Measurements from ENCODE around the gene CORO2B. TPM values are rescaled to one million over a fixed set of nuclear protein-coding genes. Genes with fewer than 3 reads are reported as not detected.
A peak's percentile ranks its signal among the peaks of the same experiment; 100 is the strongest.

The CORO2B gene
- total RNA-seq, 8 experiments from 2014 or later: 2.1 to 28.3 (median 16.4) TPM

GRCh38 chr15:68546318-68546717 lies 32.5 kb upstream of the CORO2B start:
- in situ Hi-C loops (cut with MboI; ENCODE audit: low pct_unique_long_range_greater_than_20kb in 2 of 9, low sequenced_read_pairs in 9 of 9, unreplicated experiment in 9 of 9): loop anchor here in 3 of 9 experiments (10.0 to 25.0 kb wide), 2 partner anchors 234 to 242 kb away; no protein-coding TSS in a partner anchor
- Histone ChIP-seq H3K4me1 (replicated peaks in 1 of 2) (peaks cover 0 to 2% of the 10 kb centered on the region in 2 donors), H3K27ac (no peak overlapping the region), H3K4me3 (no peak overlapping the region)
- ATAC-seq (replicated peaks in 6 of 8): no peak
- 100% methylated on average over 2 of the region's 2 CpGs; no CpG with 5 or more reads in 7 of the 10 experiments for WGBS, 10 experiments

GRCh38 chr15:68548364-68548763 lies 30.4 kb upstream of the CORO2B start:
- in situ Hi-C loops (cut with MboI; ENCODE audit: low pct_unique_long_range_greater_than_20kb in 2 of 9, low sequenced_read_pairs in 9 of 9, unreplicated experiment in 9 of 9): loop anchor here in 3 of 9 experiments (10.0 to 25.0 kb wide), 2 partner anchors 236 to 244 kb away; no protein-coding TSS in a partner anchor
- no peak for ATAC-seq (replicated peaks in 6 of 8)
- Histone ChIP-seq H3K27ac (no peak overlapping the region), H3K4me1 (replicated peaks in 1 of 2) (peaks cover 12 to 16% of the 10 kb centered on the region in 2 donors), H3K4me3 (no peak overlapping the region)
- WGBS, 10 experiments: 57 to 100% (median 83%) methylated on average over 1 to 3 of the region's 3 CpGs; no CpG with 5 or more reads in 1 of the 10 experiments

- Histone ChIP-seq H3K4me3 (no peak overlapping the region), H3K27ac (no peak overlapping the region), H3K4me1 (replicated peaks in 1 of 2) (peaks cover 12 to 19% of the 10 kb centered on the region in 2 donors)
- no peak for ATAC-seq (replicated peaks in 6 of 8)
- in situ Hi-C loops (cut with MboI; ENCODE audit: low pct_unique_long_range_greater_than_20kb in 2 of 9, low sequenced_read_pairs in 9 of 9, unreplicated experiment in 9 of 9): loop anchor here (10.0 to 25.0 kb wide), 5 partner anchors 112 to 337 kb away; no protein-coding TSS in a partner anchor
- WGBS, 10 experiments: 0 to 88% (median 36%) methylated on average over 1 to 6 of the region's 9 CpGs; no CpG with 5 or more reads in 2 of the 10 experiments
Observed at GRCh38 chr15:68550004-68550403, 28.8 kb upstream of the CORO2B start.

- Histone ChIP-seq H3K4me1 (replicated peaks in 1 of 2) (peaks cover 12 to 19% of the 10 kb centered on the region in 2 donors), H3K4me3 (no peak overlapping the region), H3K27ac (no peak overlapping the region)
- peak; percentile 36 to 73 (median 42) for ATAC-seq (replicated peaks in 6 of 8)
- 0 to 50% (median 7%) methylated on average over 1 to 7 of the region's 20 CpGs; no CpG with 5 or more reads in 4 of the 10 experiments for WGBS, 10 experiments
- in situ Hi-C loops (cut with MboI; ENCODE audit: low pct_unique_long_range_greater_than_20kb in 2 of 9, low sequenced_read_pairs in 9 of 9, unreplicated experiment in 9 of 9): loop anchor here (10.0 to 25.0 kb wide), 5 partner anchors 112 to 337 kb away; no protein-coding TSS in a partner anchor
Observed at GRCh38 chr15:68550498-68551295, 28.1 kb upstream of the CORO2B start.

GRCh38 chr15:68551296-68551635 lies 27.5 kb upstream of the CORO2B start:
- Histone ChIP-seq H3K4me3 (no peak overlapping the region), H3K27ac (no peak overlapping the region), H3K4me1 (replicated peaks in 1 of 2) (peaks cover 12 to 19% of the 10 kb centered on the region in 2 donors)
- in situ Hi-C loops (cut with MboI; ENCODE audit: low pct_unique_long_range_greater_than_20kb in 2 of 9, low sequenced_read_pairs in 9 of 9, unreplicated experiment in 9 of 9): loop anchor here (10.0 to 25.0 kb wide), 5 partner anchors 111 to 336 kb away; no protein-coding TSS in a partner anchor
- 33 to 100% (median 71%) methylated on average over 1 to 3 of the region's 5 CpGs; no CpG with 5 or more reads in 5 of the 10 experiments for WGBS, 10 experiments
- ATAC-seq (replicated peaks in 6 of 8): no peak

GRCh38 chr15:68552344-68552743 lies 26.4 kb upstream of the CORO2B start:
- Histone ChIP-seq H3K27ac (peak overlapping the region in 1 of 2 donors; percentile 69), H3K4me1 (replicated peaks in 1 of 2) (peaks cover 12 to 19% of the 10 kb centered on the region in 2 donors), H3K4me3 (no peak overlapping the region)
- ATAC-seq (replicated peaks in 6 of 8): peak in 5 of 8 experiments; percentile 73 to 87 (median 81)
- in situ Hi-C loops (cut with MboI; ENCODE audit: low pct_unique_long_range_greater_than_20kb in 2 of 9, low sequenced_read_pairs in 9 of 9, unreplicated experiment in 9 of 9): loop anchor here (10.0 to 25.0 kb wide), 5 partner anchors 110 to 335 kb away; no protein-coding TSS in a partner anchor
- 60 to 67% methylated on average over 1 to 2 of the region's 6 CpGs; no CpG with 5 or more reads in 8 of the 10 experiments for WGBS, 10 experiments

- in situ Hi-C loops (cut with MboI; ENCODE audit: low pct_unique_long_range_greater_than_20kb in 2 of 9, low sequenced_read_pairs in 9 of 9, unreplicated experiment in 9 of 9): loop anchor here (10.0 to 25.0 kb wide), 5 partner anchors 110 to 335 kb away; no protein-coding TSS in a partner anchor
- peak overlapping the region in 1 of 2 donors; percentile 69 for H3K27ac ChIP-seq
Observed at GRCh38 chr15:68552773-68553172, 26.0 kb upstream of the CORO2B start.

GRCh38 chr15:68553314-68553993 lies 25.3 kb upstream of the CORO2B start:
- no peak for ATAC-seq (replicated peaks in 6 of 8)
- no peak overlapping the region for H3K27ac ChIP-seq
- in situ Hi-C loops (cut with MboI; ENCODE audit: low pct_unique_long_range_greater_than_20kb in 2 of 9, low sequenced_read_pairs in 9 of 9, unreplicated experiment in 9 of 9): loop anchor here (10.0 to 25.0 kb wide), 5 partner anchors 109 to 334 kb away; no protein-coding TSS in a partner anchor
- peaks cover 12 to 19% of the 10 kb centered on the region in 2 donors for H3K4me1 ChIP-seq (replicated peaks in 1 of 2)
- 23 to 83% (median 50%) methylated on average over 1 to 7 of the region's 8 CpGs; no CpG with 5 or more reads in 1 of the 10 experiments for WGBS, 10 experiments
- H3K4me3 ChIP-seq: no peak overlapping the region

More at GRCh38 chr15:68552773-68553172, 26.0 kb upstream of the CORO2B start:
- 0 to 60% (median 40%) methylated on average over 1 to 5 of the region's 6 CpGs; no CpG with 5 or more reads in 3 of the 10 experiments for whole genome bisulfite sequencing, 10 experiments
- Histone ChIP-seq H3K4me3 (no peak overlapping the region), H3K4me1 (replicated peaks in 1 of 2) (peaks cover 12 to 19% of the 10 kb centered on the region in 2 donors)
- peak in 3 of 8 experiments; percentile 7 to 14 (median 14) for ATAC-seq (replicated peaks in 6 of 8)

- 0 to 40% (median 20%) methylated on average over 1 to 4 of the region's 10 CpGs; no CpG with 5 or more reads in 5 of the 10 experiments for WGBS, 10 experiments
- Histone ChIP-seq H3K4me3 (no peak overlapping the region), H3K27ac (no peak overlapping the region), H3K4me1 (replicated peaks in 1 of 2) (peaks cover 12 to 21% of the 10 kb centered on the region in 2 donors)
- peak; percentile 20 to 88 (median 44) for ATAC-seq (replicated peaks in 6 of 8)
- in situ Hi-C loops (cut with MboI; ENCODE audit: low pct_unique_long_range_greater_than_20kb in 2 of 9, low sequenced_read_pairs in 9 of 9, unreplicated experiment in 9 of 9): loop anchor here (10.0 to 25.0 kb wide), 5 partner anchors 108 to 333 kb away; no protein-coding TSS in a partner anchor
Observed at GRCh38 chr15:68553994-68554720, 24.6 kb upstream of the CORO2B start.

GRCh38 chr15:68554721-68555678 lies 23.8 kb upstream of the CORO2B start:
- no peak for ATAC-seq (replicated peaks in 6 of 8)
- Histone ChIP-seq H3K27ac (no peak overlapping the region), H3K4me1 (replicated peaks in 1 of 2) (peaks cover 12 to 25% of the 10 kb centered on the region in 2 donors), H3K4me3 (no peak overlapping the region)
- WGBS, 10 experiments: 39 to 81% (median 64%) methylated on average over 2 to 5 of the region's 10 CpGs; no CpG with 5 or more reads in 4 of the 10 experiments
- in situ Hi-C loops (cut with MboI; ENCODE audit: low pct_unique_long_range_greater_than_20kb in 2 of 9, low sequenced_read_pairs in 9 of 9, unreplicated experiment in 9 of 9): loop anchor here (10.0 to 25.0 kb wide), 5 partner anchors 107 to 332 kb away; no protein-coding TSS in a partner anchor

GRCh38 chr15:68555679-68556037 lies 23.1 kb upstream of the CORO2B start:
- no peak overlapping the region for H3K27ac ChIP-seq
- no peak for ATAC-seq (replicated peaks in 6 of 8)
- H3K4me1 ChIP-seq (replicated peaks in 1 of 2): peaks cover 18 to 30% of the 10 kb centered on the region in 2 donors
- in situ Hi-C loops (cut with MboI; ENCODE audit: low pct_unique_long_range_greater_than_20kb in 2 of 9, low sequenced_read_pairs in 9 of 9, unreplicated experiment in 9 of 9): loop anchor here (10.0 to 25.0 kb wide), 5 partner anchors 107 to 332 kb away; no protein-coding TSS in a partner anchor
- 17 to 100% (median 69%) methylated on average over 1 to 5 of the region's 7 CpGs; no CpG with 5 or more reads in 4 of the 10 experiments for WGBS, 10 experiments
- no peak overlapping the region for H3K4me3 ChIP-seq
